HepG2 (cell line): ENCODE results near the gene PPARA. TPM values are rescaled to one million over a fixed set of nuclear protein-coding genes. Genes with fewer than 3 reads are reported as not detected.

Source experiments
- ATAC-seq: fragments of 200-7000 bp; cut with Tn5 transposase; 3 replicates; pipeline ENCODE4 v1.9.1; 2020; ENCODE audit warnings: mild to moderate bottlenecking, moderate library complexity
- BruUV-seq: library from RNA; stranded (reverse); fragments of 400-500 nt; replicated peaks from 2 replicates; lab custom pipeline; 2021; lab: Mats Ljungman, UMichigan
- CTCF ChIA-PET: fragments of 300-600 bp; formaldehyde crosslinking; extraction: SDS; loops from one replicate; lab custom pipeline; 2021; ENCODE audit warnings: low total read pairs, inconsistent platforms, low intra/inter-chr PET ratio; lab: Yijun Ruan, JAX
- POLR2A ChIA-PET: fragments of 350-600 bp; sonication (Branson Sonifier 250); formaldehyde crosslinking; loops from one replicate; lab custom pipeline; 2020; ENCODE audit warnings: antibody characterized with exemption, inconsistent platforms; lab: Yijun Ruan, JAX
- DNase-seq: peaks from one replicate; pipeline ENCODE4 v3.0.0-alpha.2; 2015; ENCODE audit warnings: low spot score
- FAIRE-seq: peaks from 3 replicates; lab custom pipeline; 2011; peaks lifted over from hg19 to GRCh38; lab: Jason Lieb, UNC
- H2AFZ ChIP-seq: one replicate; pipeline ENCODE4 v1.6.1; 2011; ENCODE audit warnings: low read length, inconsistent platforms
- H3K27ac ChIP-seq: fragments of 300-600 bp; 3 replicates; pipeline ENCODE4 v1.8.0; 2011; ENCODE audit warnings: mixed run types, mild to moderate bottlenecking, mixed read lengths, low read length, inconsistent platforms; ENCODE audit not compliant: insufficient read depth; ENCODE audit errors: extremely low read length
- H3K27me3 ChIP-seq, 2 experiments: fragments of 200-600 bp in 1 of 2; 2 replicates in 1 of 2; 3 replicates in 1 of 2; pipeline versions ENCODE4 v1.6.0 to v1.8.0; 2011; ENCODE audit warnings: low read length in 2 of 2, mild to moderate bottlenecking in 2 of 2, moderate library complexity in 2 of 2, inconsistent platforms in 1 of 2; ENCODE audit not compliant: insufficient read depth in 2 of 2, control insufficient read depth in 1 of 2
- H3K36me3 ChIP-seq, 2 experiments: fragments of 200-600 bp in 1 of 2; replicated peaks in 1 of 2; 2 replicates in 1 of 2; 3 replicates in 1 of 2; pipeline versions ENCODE4 v1.5.1 to v1.8.0; 2011; ENCODE audit warnings: low read length in 2 of 2, inconsistent platforms in 1 of 2; ENCODE audit not compliant: insufficient read depth in 2 of 2, control insufficient read depth in 1 of 2
- H3K4me1 ChIP-seq: 2 replicates; pipeline ENCODE4 v1.5.1; 2012; ENCODE audit warnings: low read length, inconsistent platforms; ENCODE audit not compliant: insufficient read depth
- H3K4me2 ChIP-seq: 2 replicates; pipeline ENCODE4 v1.6.0; 2011; ENCODE audit warnings: low read depth, low read length, inconsistent platforms
- H3K4me3 ChIP-seq, 3 experiments: fragments of 200-600 bp in 1 of 3; sonication (generic), shearing (Covaris generic) in 1 of 3; replicated peaks in 1 of 3; 2 replicates each; pipeline ENCODE4 v1.5.1; 2011 to 2016; ENCODE audit warnings: low read length in 3 of 3, inconsistent platforms in 2 of 3, low read depth in 2 of 3, mild to moderate bottlenecking in 2 of 3, control low read depth in 1 of 3, mixed read lengths in 1 of 3; ENCODE audit not compliant: insufficient read depth in 1 of 3
- H3K79me2 ChIP-seq: one replicate; pipeline ENCODE4 v1.6.1; 2011; ENCODE audit warnings: low read length, inconsistent platforms; ENCODE audit not compliant: insufficient read depth
- H3K9ac ChIP-seq: 2 replicates; pipeline ENCODE4 v1.6.0; 2011; ENCODE audit warnings: mild to moderate bottlenecking, low read depth, low read length, inconsistent platforms; ENCODE audit not compliant: insufficient read depth
- H3K9me3 ChIP-seq: 2 replicates; pipeline ENCODE4 v1.5.1; 2012; ENCODE audit warnings: mild to moderate bottlenecking, low read length
- H4K20me1 ChIP-seq: 2 replicates; pipeline ENCODE4 v1.6.0; 2011; ENCODE audit warnings: inconsistent platforms, mild to moderate bottlenecking, low read length, moderate library complexity; ENCODE audit not compliant: insufficient read depth
- ARNT2 ChIP-seq: sonication (generic); formaldehyde crosslinking; IDR thresholded peaks from 2 replicates; pipeline ENCODE4 v1.8.0; 2022; ENCODE audit warnings: mild to moderate bottlenecking, low read depth, missing genetic modification reagents, moderate library complexity
- ATF4 ChIP-seq, 2 experiments: fragments of 450-650 bp in 1 of 2; sonication (generic) in 1 of 2; formaldehyde crosslinking; IDR thresholded peaks; 2 replicates each; pipeline versions ENCODE4 v1.5.0 to v1.8.0; 2020 to 2022; ENCODE audit warnings: mild to moderate bottlenecking in 1 of 2, missing genetic modification reagents in 1 of 2
- ATF5 ChIP-seq: sonication (generic); formaldehyde crosslinking; IDR thresholded peaks from 2 replicates; pipeline ENCODE4 v1.4.0; 2020; ENCODE audit warnings: mild to moderate bottlenecking, low read depth, missing genetic modification reagents
- DMTF1 ChIP-seq: sonication (generic); formaldehyde crosslinking; IDR thresholded peaks from 2 replicates; pipeline ENCODE4 v1.4.0; 2020; ENCODE audit warnings: mild to moderate bottlenecking, missing genetic modification reagents
- HNRNPLL ChIP-seq: fragments of 200-400 bp; formaldehyde crosslinking; IDR thresholded peaks from 2 replicates; pipeline ENCODE4 v1.6.1; 2017; ENCODE audit warnings: mild to moderate bottlenecking, low read depth, low read length; ENCODE audit not compliant: poor library complexity, severe bottlenecking
- MAFF ChIP-seq: IDR thresholded peaks from 2 replicates; pipeline ENCODE4 v1.6.1; 2011; ENCODE audit warnings: low read depth, low read length, improper control_type of control experiment
- MAFG ChIP-seq: sonication (generic); formaldehyde crosslinking; IDR thresholded peaks from 2 replicates; pipeline ENCODE4 v1.5.1; 2020; ENCODE audit warnings: mild to moderate bottlenecking, missing genetic modification reagents
- MIER2 ChIP-seq: IDR thresholded peaks from 2 replicates; pipeline ENCODE4 v1.6.1; 2016; ENCODE audit warnings: missing biosample characterization, missing genetic modification reagents
- MXD1 ChIP-seq: sonication (generic); formaldehyde crosslinking; IDR thresholded peaks from 2 replicates; pipeline ENCODE4 v1.4.0; 2020; ENCODE audit warnings: mild to moderate bottlenecking, missing genetic modification reagents
- NR2F6 ChIP-seq, 2 experiments: IDR thresholded peaks; 2 replicates each; pipeline ENCODE4 v1.6.1; 2016; ENCODE audit warnings: antibody characterized with exemption in 1 of 2, mild to moderate bottlenecking in 1 of 2
- REPIN1 ChIP-seq: sonication (generic); formaldehyde crosslinking; IDR thresholded peaks from 2 replicates; pipeline ENCODE4 v1.8.0; 2022; ENCODE audit warnings: missing genetic modification reagents, low read depth, mild to moderate bottlenecking, borderline replicate concordance
- ZBTB14 ChIP-seq: sonication (generic); formaldehyde crosslinking; IDR thresholded peaks from 2 replicates; pipeline ENCODE4 v1.4.0; 2020; ENCODE audit warnings: missing genetic modification reagents
- ZKSCAN8 ChIP-seq: IDR thresholded peaks from 2 replicates; pipeline ENCODE4 v1.6.1; 2016; ENCODE audit warnings: borderline replicate concordance, missing genetic modification reagents, missing compliant biosample characterization
- ZNF253 ChIP-seq: sonication (generic); formaldehyde crosslinking; IDR thresholded peaks from 2 replicates; pipeline ENCODE4 v1.8.0; 2022; ENCODE audit warnings: mild to moderate bottlenecking, missing genetic modification reagents, borderline replicate concordance
- ZNF501 ChIP-seq: sonication (generic); formaldehyde crosslinking; IDR thresholded peaks from 2 replicates; pipeline ENCODE4 v1.5.1; 2020; ENCODE audit warnings: mild to moderate bottlenecking, moderate library complexity, missing genetic modification reagents
- ZNF777 ChIP-seq: sonication (generic); formaldehyde crosslinking; IDR thresholded peaks from 2 replicates; pipeline ENCODE4 v1.4.0; 2020; ENCODE audit warnings: missing genetic modification reagents
- WGBS: methylation state at CpG from one replicate; pipeline ENCODE4 v1.1.6; 2017; ENCODE audit warnings: low lambda C conversion rate; 5-methylcytosine and 5-hydroxymethylcytosine counted together
- in situ Hi-C: cut with HindIII; loops from 2 replicates; pipeline ENCODE4 v1.10.0; 2017; ENCODE audit warnings: low pct_unique_long_range_greater_than_20kb; ENCODE audit not compliant: extremely low pct_ligation_motif_present
- intact Hi-C: fragments of 100-400 bp; cut with micrococcal nuclease; formaldehyde crosslinking; loops from one replicate; pipeline ENCODE4 v1.10.0; 2022; ENCODE audit not compliant: unreplicated experiment
- polyA plus RNA-seq, 8 experiments: library from polyadenylated mRNA; depleted of rRNA in 3 of 8; stranded (reverse) in 7 of 8; unstranded in 1 of 8; fragments of >200 nt; fragmentation: Illumina TruSeq in 4 of 8; extraction: Trizol in 4 of 8; gene quantifications; 2 replicates each; pipeline versions ENCODE4 v1.2.1 to v1.2.3, GENCODE V29; 2011 to 2016; ENCODE audit warnings: low read depth in 4 of 8, missing spikeins in 1 of 8, mixed read lengths in 1 of 8; ENCODE audit not compliant: insufficient read depth in 1 of 8
- total RNA-seq, 5 experiments: library from RNA; depleted of rRNA; stranded (reverse); fragments of >200 nt; fragmentation: Illumina TruSeq; extraction: Trizol; gene quantifications; 2 replicates each; pipeline ENCODE4 v1.2.3, GENCODE V29; 2016; ENCODE audit warnings: low read depth in 1 of 5

The PPARA gene
- total and polyA plus RNA-seq, 2 of the 13 experiments (the other 11 are each of a cell fraction or from before 2014, with no cell fraction given): 18.2 to 24.7 TPM

- WGBS: no CpG with 5 or more reads among the region's 101 CpGs
- CTCF ChIA-PET: no interaction called here
- H3K9me3 ChIP-seq: no peaks in the 10 kb centered on the region
- H2AFZ ChIP-seq: no peak overlapping the region
- intact Hi-C loops (no loop called here), in situ Hi-C loops (no loop called here)
- H3K4me2 ChIP-seq: peak overlapping the region; percentile 83
- FAIRE-seq (no peak), DNase-seq (no peak), ATAC-seq (peak; percentile 10; the same call in 2 of the 3 replicates)
- TSS peak; percentile 46 for BruUV-seq
- H4K20me1 ChIP-seq: no peaks in the 10 kb centered on the region
- peak overlapping the region; percentile 64 to 96 (median 95) for H3K4me3 ChIP-seq
- peaks cover 0 to 6% of the 10 kb centered on the region in 2 experiments; a peak in 3 of 5 replicates for H3K36me3 ChIP-seq
- peak overlapping the region; percentile 91 for H3K9ac ChIP-seq
- peaks cover 56% of the 10 kb centered on the region for H3K4me1 ChIP-seq
- H3K79me2 ChIP-seq: peaks cover 9% of the 10 kb centered on the region
- peak overlapping the region; percentile 76 for H3K27ac ChIP-seq
- no peaks in the 10 kb centered on the region for H3K27me3 ChIP-seq
- POLR2A ChIA-PET: interaction anchor here (1.4 kb wide), 1 partner anchor 21 kb away, joined by 6 read pairs; no protein-coding TSS in a partner anchor
- TF ChIP-seq ZKSCAN8 (CRISPR knock-in tag) (no peak), ZNF253 (CRISPR knock-in tag) (no peak), ARNT2 (CRISPR knock-in tag) (peak; percentile 45; the same call in 1 of the 2 replicates), DMTF1 (CRISPR knock-in tag) (no peak), ZBTB14 (CRISPR knock-in tag) (peak; percentile 31), ATF5 (no peak), MAFG (CRISPR knock-in tag) (no peak), ZNF501 (peak; percentile 65; the same call in 1 of the 2 replicates), MAFF (no peak), HNRNPLL (peak; percentile 40), NR2F6 (IDR thresholded peaks at IDR 0.05) (no peak), NR2F6 (CRISPR knock-in tag; IDR thresholded peaks at IDR 0.05) (no peak), MXD1 (peak; percentile 38; the same call in 1 of the 2 replicates), REPIN1 (peak; percentile 55; the same call in 1 of the 2 replicates), ATF4 (CRISPR knock-in tag; IDR thresholded peaks at IDR 0.05) (no peak), MIER2 (CRISPR knock-in tag) (no peak), ZNF777 (CRISPR knock-in tag) (peak; percentile 81)
Observed at GRCh38 chr22:46150655-46151477, 540 bp downstream of the PPARA start.
